Epithelial cell of esophagus (primary cell): ENCODE results near the gene SEMA4B.
"Not testable (repeated sequence)": the region's sequence is repeated elsewhere in the genome, so short reads cannot be mapped to it uniquely, and the experiment has no call there.

Source experiments
- DNase-seq: peaks from one replicate; pipeline ENCODE4 v3.0.0; 2010; ENCODE audit warnings: low read depth
- H3K4me3 ChIP-seq: 2 replicates; pipeline ENCODE4 v1.5.1; 2011; ENCODE audit warnings: mild to moderate bottlenecking, low read length, control low read depth
- TF ChIP-seq, protein P1 (sequence below): IDR thresholded peaks from 2 replicates; pipeline ENCODE4 v1.5.1; 2011; ENCODE audit warnings: low read depth, mild to moderate bottlenecking, low read length, control low read depth, inconsistent platforms; ENCODE audit not compliant: insufficient read depth; ENCODE audit errors: missing control alignments

Gene SEMA4B

GRCh38 chr15:90271459-90272166 is 70.5 kb downstream of the SEMA4B start:
- DNase-seq = no peak
- TF ChIP-seq, protein P1, sequence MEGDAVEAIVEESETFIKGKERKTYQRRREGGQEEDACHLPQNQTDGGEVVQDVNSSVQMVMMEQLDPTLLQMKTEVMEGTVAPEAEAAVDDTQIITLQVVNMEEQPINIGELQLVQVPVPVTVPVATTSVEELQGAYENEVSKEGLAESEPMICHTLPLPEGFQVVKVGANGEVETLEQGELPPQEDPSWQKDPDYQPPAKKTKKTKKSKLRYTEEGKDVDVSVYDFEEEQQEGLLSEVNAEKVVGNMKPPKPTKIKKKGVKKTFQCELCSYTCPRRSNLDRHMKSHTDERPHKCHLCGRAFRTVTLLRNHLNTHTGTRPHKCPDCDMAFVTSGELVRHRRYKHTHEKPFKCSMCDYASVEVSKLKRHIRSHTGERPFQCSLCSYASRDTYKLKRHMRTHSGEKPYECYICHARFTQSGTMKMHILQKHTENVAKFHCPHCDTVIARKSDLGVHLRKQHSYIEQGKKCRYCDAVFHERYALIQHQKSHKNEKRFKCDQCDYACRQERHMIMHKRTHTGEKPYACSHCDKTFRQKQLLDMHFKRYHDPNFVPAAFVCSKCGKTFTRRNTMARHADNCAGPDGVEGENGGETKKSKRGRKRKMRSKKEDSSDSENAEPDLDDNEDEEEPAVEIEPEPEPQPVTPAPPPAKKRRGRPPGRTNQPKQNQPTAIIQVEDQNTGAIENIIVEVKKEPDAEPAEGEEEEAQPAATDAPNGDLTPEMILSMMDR = no peak
- H3K4me3 ChIP-seq = no peak overlapping the region

GRCh38 chr15:90278467-90278866 is 77.3 kb downstream of the SEMA4B start:
- not testable (repeated sequence) for H3K4me3 ChIP-seq, DNase-seq
